RWPE2 (cell line): ENCODE data around the gene ABCA1.

Source experiments
- ATAC-seq: fragments of 200-7000 bp; cut with Tn5 transposase; 3 replicates; pipeline ENCODE4 v1.9.1; 2021; ENCODE audit warnings: low read depth
- DNase-seq: peaks from one replicate; pipeline ENCODE4 v3.0.0-alpha.2; 2020; ENCODE audit warnings: low spot score
- H3K27ac ChIP-seq: fragments of 450-650 bp; 2 replicates; pipeline ENCODE4 v1.5.1; 2017; ENCODE audit warnings: mild to moderate bottlenecking; ENCODE audit not compliant: poor library complexity, severe bottlenecking
- H3K27me3 ChIP-seq: fragments of 250-450 bp; sonication (Bioruptor Pico); 2 replicates; pipeline ENCODE4 v1.5.1; 2021; ENCODE audit warnings: mild to moderate bottlenecking, moderate library complexity; ENCODE audit not compliant: insufficient read depth, poor library complexity, severe bottlenecking
- H3K36me3 ChIP-seq: fragments of 250-450 bp; sonication (Bioruptor Pico); 2 replicates; pipeline ENCODE4 v1.5.1; 2020; ENCODE audit warnings: low read depth, mild to moderate bottlenecking, moderate library complexity
- H3K4me1 ChIP-seq: fragments of 250-450 bp; sonication (Bioruptor Pico); 2 replicates; pipeline ENCODE4 v1.5.1; 2021; ENCODE audit warnings: mild to moderate bottlenecking, moderate library complexity; ENCODE audit not compliant: insufficient read depth, poor library complexity, severe bottlenecking
- H3K4me3 ChIP-seq: fragments of 250-450 bp; sonication (Bioruptor Pico); 2 replicates; pipeline ENCODE4 v1.5.1; 2021; ENCODE audit warnings: mild to moderate bottlenecking, moderate library complexity; ENCODE audit not compliant: severe bottlenecking
- H3K9me3 ChIP-seq: fragments of 250-450 bp; sonication (Bioruptor Pico); 2 replicates; pipeline ENCODE4 v1.5.1; 2021; ENCODE audit warnings: mild to moderate bottlenecking, moderate library complexity; ENCODE audit not compliant: severe bottlenecking
- TF ChIP-seq, protein P1 (sequence below): fragments of 450-650 bp; IDR thresholded peaks from one replicate; pipeline ENCODE4 v1.5.1; 2017; ENCODE audit warnings: mild to moderate bottlenecking, moderate library complexity; ENCODE audit not compliant: poor library complexity, severe bottlenecking

ABCA1 gene

DNA sequence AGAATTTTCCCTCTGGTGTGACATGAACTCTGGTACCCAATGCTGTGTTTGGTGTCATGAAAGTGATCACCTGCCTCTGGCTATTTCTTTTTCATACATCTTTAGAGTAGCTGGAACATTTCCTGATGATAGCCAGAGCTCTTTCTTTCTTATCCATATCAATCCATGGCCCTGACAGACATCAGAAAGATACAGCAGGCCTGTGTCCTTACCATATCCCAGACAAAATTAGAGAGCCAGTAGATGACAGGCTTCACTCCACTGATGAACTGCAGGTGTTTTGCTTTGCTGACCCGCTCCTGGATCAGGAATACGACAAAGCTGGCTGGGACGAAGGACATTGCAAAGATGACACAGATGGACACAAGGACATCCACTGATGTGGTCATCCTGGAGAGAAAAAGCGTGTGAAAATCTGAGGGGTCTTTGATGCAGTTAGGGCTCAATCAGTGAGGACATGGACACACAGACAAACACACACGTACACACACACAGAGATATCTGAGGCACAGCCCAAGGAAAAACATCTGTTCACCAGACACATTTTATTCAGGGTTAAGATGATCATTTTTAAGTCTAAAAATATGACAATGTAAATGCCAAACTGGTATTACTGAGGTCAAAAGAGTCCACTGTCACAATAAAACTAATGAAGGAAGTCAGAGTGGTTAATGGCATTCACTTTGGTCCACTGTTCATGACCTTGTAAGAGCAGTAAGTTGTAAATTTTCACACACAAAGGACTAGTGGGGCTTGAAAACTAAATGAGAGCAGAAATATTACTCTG, 129.6 kb downstream of the ABCA1 start:
- no peaks in the 10 kb centered on the region for H3K4me1 ChIP-seq
- no peaks in the 10 kb centered on the region for H3K9me3 ChIP-seq
- H3K27me3 ChIP-seq, result no peaks in the 10 kb centered on the region
- H3K27ac ChIP-seq, result no peak overlapping the region
- peaks cover 36% of the 10 kb centered on the region for H3K36me3 ChIP-seq
- H3K4me3 ChIP-seq, result no peak overlapping the region
- TF ChIP-seq, protein P1, sequence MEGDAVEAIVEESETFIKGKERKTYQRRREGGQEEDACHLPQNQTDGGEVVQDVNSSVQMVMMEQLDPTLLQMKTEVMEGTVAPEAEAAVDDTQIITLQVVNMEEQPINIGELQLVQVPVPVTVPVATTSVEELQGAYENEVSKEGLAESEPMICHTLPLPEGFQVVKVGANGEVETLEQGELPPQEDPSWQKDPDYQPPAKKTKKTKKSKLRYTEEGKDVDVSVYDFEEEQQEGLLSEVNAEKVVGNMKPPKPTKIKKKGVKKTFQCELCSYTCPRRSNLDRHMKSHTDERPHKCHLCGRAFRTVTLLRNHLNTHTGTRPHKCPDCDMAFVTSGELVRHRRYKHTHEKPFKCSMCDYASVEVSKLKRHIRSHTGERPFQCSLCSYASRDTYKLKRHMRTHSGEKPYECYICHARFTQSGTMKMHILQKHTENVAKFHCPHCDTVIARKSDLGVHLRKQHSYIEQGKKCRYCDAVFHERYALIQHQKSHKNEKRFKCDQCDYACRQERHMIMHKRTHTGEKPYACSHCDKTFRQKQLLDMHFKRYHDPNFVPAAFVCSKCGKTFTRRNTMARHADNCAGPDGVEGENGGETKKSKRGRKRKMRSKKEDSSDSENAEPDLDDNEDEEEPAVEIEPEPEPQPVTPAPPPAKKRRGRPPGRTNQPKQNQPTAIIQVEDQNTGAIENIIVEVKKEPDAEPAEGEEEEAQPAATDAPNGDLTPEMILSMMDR, result no peak
- DNase-seq, result no peak
- no peak for ATAC-seq

DNA sequence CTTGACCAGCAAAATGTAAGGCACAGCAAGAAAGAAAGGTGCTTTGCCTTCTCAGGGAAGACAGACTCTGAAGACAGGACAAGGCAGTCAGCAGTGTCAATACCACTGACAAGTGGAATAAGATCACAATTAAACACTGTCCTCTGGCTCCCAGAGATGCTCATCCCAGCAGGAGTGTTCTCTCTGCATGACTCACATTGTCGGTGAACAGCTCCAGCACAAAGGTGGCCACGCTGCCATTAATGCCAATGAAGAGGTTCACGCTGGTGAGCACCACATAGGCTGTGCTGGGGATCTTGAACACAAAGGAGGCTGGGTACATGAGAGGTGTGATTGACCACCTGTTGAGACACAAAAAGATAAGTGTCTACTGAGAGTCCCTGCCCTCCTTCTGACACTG, 132.1 kb downstream of the ABCA1 start:
- Histone ChIP-seq H3K4me3 (no peak overlapping the region), H3K27ac (no peak overlapping the region), H3K27me3 (no peaks in the 10 kb centered on the region), H3K36me3 (peaks cover 46% of the 10 kb centered on the region), H3K4me1 (no peaks in the 10 kb centered on the region), H3K9me3 (no peaks in the 10 kb centered on the region)
- no peak for ATAC-seq
- DNase-seq, result no peak
- TF ChIP-seq, protein P1, result no peak

DNA sequence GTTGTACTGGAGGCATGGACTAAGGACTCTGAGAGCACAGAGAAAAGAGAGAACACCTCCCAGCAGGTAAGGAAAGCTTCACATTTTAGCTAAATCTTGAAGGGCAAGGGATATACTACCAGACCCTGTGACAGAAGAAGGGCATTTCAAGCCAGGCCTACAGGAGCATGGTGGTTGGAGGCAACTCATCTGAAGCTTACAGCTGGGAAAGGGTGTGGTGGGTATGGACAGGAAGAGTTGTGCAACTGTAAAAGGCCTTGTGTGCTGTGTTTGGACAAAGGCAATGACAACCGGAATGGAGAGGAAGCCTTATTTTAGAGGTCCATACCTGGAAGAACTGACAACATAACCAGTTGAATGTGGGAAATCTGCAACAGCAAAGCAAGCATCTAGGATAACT, 132.9 kb downstream of the ABCA1 start:
- H3K27ac ChIP-seq, result no peak overlapping the region
- no peaks in the 10 kb centered on the region for H3K4me1 ChIP-seq
- H3K36me3 ChIP-seq, result peaks cover 54% of the 10 kb centered on the region
- H3K9me3 ChIP-seq, result no peaks in the 10 kb centered on the region
- H3K27me3 ChIP-seq, result no peaks in the 10 kb centered on the region
- no peak for ATAC-seq
- H3K4me3 ChIP-seq, result no peak overlapping the region
- no peak for DNase-seq
- TF ChIP-seq, protein P1, result no peak

DNA sequence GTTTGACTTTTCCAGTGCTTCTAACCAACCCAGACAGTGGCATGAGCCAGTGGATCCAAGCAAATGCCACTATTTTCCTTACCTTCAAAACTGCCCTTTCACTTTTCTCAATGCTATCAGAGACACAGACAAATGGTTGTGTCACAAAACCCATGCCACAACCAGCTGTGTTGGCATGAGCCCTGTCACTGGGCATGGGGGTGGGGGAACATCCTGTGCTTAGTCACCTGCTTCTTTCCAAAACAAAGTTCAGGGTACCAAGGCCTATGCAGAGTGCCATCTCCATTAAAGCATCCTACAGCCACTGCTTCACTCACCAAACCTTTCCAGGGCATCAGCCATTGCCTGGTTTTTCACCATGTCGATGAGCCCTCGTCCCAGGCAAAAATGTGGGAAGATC, 133.9 kb downstream of the ABCA1 start:
- no peak overlapping the region for H3K4me3 ChIP-seq
- H3K9me3 ChIP-seq, result no peaks in the 10 kb centered on the region
- H3K36me3 ChIP-seq, result peaks cover 55% of the 10 kb centered on the region
- H3K27ac ChIP-seq, result no peak overlapping the region
- H3K27me3 ChIP-seq, result no peaks in the 10 kb centered on the region
- ATAC-seq (no peak), DNase-seq (no peak)
- no peaks in the 10 kb centered on the region for H3K4me1 ChIP-seq
- TF ChIP-seq, protein P1, result no peak

DNA sequence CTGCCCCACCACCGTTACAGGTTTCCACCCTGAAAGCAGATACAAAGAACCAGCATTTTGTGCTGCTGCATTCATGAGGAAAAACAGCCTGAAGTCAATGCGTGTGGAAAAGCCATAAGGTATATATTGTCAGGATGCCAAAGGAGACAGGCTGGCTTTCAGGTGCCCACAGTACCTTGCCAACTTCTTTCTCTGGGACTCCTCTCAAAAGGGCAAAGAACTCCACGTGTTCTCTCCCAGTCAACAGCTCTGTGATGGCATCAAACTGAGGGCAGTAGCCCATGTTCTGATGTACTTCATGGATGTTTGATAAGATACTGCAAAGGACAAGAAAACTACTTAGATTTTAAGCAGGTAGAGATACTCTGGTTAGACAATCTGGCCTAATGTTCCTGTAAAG, 139.7 kb downstream of the ABCA1 start:
- no peaks in the 10 kb centered on the region for H3K9me3 ChIP-seq
- DNase-seq (no peak), ATAC-seq (no peak)
- no peaks in the 10 kb centered on the region for H3K4me1 ChIP-seq
- no peaks in the 10 kb centered on the region for H3K27me3 ChIP-seq
- no peak overlapping the region for H3K4me3 ChIP-seq
- H3K36me3 ChIP-seq, result peaks cover 34% of the 10 kb centered on the region
- no peak overlapping the region for H3K27ac ChIP-seq
- TF ChIP-seq, protein P1, result no peak
